HG03060 (cell line): Measurements from ENCODE around the gene DLG2.

Experiments used
- ATAC-seq: cut with Tn5 transposase; IDR thresholded peaks from one replicate; pipeline ENCODE4 v1.9.1; 2021; ENCODE audit warnings: low read depth, moderate number of reproducible peaks; ENCODE audit not compliant: unreplicated experiment

Gene DLG2

DNA sequence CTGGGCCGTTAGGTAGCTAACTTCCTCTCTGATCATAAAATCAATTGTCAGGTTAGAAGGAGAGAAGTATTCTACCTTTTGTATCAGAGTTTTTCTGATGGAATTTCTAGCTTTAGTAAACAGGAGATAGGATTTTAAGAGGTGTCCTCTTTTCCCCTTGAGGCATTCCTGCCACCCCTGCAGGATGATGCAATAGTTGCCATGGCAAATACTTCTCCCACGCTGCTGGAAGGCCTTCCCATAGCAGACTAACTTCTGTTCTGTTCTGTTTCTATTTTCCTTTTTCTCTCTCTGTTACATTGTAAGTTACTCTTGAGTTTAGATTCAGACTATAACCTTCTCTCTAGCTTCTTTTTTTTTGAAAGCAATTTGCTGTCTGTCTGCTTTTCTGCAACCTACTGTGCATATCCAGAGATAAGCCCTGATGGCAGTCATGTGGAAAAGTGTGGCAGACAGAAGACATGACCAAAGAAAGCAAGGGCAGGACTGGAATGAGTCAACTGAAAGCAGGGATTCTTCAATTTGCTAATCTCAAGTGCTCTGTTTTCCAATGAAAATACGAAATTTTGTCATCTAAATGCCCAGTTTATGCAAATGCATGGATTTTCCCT, 679.1 kb downstream of the DLG2 start:
- no peak for ATAC-seq

DNA sequence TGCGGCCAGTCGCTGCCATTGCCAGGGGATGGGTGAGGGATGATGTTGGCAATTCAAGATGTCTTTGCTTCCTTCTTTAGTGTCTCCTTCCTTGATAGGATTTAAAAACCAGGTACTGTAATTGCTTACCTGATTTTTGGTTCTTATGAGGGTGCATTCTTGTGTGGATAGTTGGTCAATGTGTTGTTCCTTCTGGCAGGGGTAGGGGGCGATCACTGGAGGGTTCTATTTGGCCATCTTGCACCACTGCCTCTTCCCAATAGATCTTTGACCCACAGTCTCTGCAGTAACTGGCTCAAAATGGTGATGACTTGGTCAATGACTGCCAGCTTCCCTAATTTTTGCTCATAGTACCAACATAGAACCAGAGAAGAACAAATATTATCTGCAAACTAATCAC, 680.1 kb downstream of the DLG2 start:
- no peak for ATAC-seq

DNA sequence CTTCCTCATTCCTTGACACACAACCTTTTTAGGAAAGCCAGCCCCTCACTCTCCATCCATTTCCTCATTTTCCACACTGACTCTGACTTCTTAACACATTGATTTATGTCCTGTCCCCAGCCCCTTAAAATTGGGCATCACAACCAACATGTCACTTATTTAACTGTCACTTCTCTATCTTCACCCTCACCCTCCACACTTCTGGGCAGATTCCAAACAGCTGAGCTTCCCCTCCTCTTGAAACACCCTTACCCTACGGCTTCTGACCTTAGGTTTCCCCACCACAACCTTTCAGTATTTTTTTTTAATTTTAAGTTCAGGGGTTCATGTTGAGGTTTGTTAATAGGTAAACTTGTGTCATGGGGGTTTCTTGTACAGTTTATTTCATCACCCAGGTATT, 696.3 kb downstream of the DLG2 start:
- ATAC-seq, result no peak

- no peak for ATAC-seq
Measured at GRCh38 chr11:84929738-84930137, 697.4 kb downstream of the DLG2 start.

DNA sequence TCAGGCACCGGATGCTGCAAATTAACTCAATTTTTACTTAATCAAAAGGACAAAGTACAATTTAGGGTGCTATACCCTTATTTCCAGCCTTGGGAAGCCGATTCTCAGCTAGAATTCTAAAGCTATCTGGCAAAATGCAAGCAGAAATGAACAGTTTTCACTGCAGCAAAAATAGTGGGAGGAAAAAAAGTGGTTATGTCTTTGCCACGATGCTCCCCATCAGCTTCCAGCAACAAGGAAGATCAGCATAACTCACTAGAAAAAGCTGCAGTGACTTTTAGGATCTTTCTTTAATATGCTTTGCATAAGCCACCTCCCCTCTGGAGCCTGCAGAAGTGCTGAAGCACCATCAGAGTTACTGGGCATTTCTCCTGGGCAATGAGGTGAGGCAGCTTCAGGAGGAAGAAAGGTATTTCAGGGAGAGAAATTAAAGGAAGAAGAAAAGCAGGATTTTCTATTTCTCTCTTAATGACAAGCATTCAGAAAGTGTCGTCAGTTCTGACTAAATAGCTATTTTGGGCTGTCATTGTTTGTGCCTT, 702.9 kb downstream of the DLG2 start:
- ATAC-seq, result no peak

- ATAC-seq, result no peak
Measured at GRCh38 chr11:84923489-84923888, 703.7 kb downstream of the DLG2 start.

DNA sequence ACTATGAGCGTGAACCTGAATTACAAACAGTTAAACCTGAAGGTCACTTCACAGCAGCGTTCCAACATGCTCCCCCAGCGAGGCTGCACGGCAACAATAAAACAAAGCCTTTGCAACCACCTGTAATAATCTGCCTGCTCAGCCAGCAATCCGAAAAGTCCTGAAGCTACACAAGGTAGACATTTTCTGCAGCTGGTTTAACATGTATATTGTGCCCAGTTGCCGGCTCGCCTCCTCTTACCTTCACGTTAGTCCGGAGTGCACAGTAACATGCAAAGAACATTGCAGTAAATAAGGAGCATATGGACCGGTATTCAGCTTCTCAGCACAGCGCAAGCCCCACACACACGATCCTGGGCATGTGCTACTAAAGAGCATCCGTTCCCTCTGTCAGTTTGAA, 704.3 kb downstream of the DLG2 start:
- ATAC-seq, result no peak

DNA sequence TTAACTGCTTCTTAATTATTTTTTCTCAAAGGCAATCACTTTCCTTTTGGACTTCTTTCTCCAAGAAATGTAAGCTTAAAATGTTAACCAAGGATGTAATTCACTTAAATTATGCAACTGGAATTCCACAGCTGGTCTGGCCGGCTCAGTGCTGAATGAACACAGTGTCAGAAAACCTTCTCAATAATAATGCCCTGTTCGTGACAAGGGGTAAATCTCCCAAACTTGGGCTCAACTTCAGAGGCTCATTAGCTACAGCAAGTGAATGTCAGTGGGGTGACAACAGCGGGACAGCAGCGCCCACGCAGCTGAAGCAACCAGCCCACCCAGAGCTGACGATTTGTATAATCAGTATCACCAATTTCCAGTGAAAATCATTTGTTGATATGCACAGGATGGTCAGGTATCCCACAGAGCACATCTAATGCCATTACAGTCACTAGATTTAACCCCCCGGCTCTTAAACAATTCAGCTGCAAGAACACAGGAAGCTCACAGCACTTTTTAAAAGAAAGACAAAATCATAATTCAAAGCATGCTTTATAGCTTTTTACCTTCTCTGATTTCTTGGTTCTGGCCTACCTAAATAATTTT, 704.8 kb downstream of the DLG2 start:
- ATAC-seq, result no peak

GRCh38 chr11:84914511-84914910, 712.6 kb downstream of the DLG2 start:
- ATAC-seq, result no peak

GRCh38 chr11:84909740-84910139, 717.4 kb downstream of the DLG2 start:
- no peak for ATAC-seq

- no peak for ATAC-seq
Measured at GRCh38 chr11:84906995-84907394, 720.1 kb downstream of the DLG2 start.

DNA sequence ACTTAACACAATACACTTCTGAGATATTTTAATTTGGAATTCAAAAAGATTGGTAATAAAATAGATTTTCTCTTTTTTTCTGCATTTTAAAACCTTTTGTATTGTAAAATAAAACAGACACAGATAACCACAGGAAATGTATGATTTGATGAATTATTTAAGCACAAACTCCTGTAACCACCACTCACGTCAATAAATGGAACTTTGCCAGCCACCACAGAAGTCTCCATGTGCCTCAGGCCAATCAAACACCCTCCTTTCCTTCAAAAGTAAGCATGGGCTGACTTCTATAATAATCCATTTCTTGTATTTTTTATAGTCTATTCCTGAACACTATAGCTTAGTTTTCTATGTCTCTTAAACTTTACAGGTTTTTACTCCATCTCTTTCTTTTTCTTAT, 721.7 kb downstream of the DLG2 start:
- ATAC-seq, result no peak

- ATAC-seq, result no peak
Measured at GRCh38 chr11:84902445-84902844, 724.7 kb downstream of the DLG2 start.

- no peak for ATAC-seq
Measured at GRCh38 chr11:84901991-84902390, 725.2 kb downstream of the DLG2 start.

DNA sequence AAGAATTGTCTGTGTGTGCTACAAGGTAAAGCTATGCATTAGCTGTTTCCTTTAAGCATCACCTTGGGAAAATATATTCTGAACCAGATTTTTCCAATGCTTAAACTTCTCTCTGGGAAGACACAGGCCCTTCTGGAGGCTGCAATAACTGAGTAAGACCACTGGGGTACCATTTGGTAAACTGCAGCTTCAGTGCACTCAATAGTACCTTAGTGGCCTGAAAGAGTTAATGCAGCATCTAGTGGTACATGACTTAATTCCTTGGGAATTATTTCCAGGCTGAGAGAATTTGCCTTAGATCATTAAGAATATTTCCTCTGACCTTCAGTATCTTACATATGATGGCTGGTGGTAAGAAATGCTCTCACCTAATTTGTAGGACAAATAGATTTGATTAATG, 727.4 kb downstream of the DLG2 start:
- no peak for ATAC-seq

DNA sequence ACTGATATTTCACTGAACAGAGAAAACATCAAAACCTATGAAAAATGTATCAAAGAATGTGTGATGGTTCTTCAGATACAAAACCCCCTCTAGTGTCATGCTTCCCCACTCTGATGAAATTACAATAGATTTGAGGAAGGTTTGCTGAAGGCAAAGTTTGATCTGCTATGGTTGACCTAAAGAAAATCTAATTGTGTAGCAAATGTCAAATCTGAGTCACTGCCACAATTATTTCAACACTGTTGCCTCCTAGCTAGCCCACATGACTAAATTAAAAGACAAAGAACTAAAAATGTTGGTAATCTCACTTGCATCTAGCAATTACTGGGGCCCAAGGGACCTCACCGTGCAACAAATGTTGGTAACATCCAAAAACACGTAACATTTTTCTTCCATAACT, 728.0 kb downstream of the DLG2 start:
- ATAC-seq, result no peak

- no peak for ATAC-seq
Measured at GRCh38 chr11:84894666-84895065, 732.5 kb downstream of the DLG2 start.

DNA sequence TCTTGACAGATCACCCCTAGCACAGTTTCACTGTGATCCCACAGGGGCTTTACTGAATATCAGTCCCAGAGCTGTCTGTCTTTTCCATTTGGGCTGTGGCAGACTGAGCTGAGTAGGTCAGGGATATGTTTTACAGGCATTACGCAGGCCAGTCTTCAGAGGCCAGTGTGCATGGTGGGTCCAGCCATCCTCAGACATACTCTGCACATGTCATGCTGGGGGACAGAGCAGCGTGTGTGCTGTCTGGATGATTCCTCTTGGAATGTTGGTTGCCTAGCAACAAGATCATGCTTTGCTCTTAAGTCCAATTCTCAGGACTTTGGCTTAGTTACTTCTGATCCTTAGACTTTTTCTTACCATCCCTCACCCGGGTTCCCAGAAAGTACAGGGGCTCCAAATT, 736.5 kb downstream of the DLG2 start:
- ATAC-seq, result no peak

DNA sequence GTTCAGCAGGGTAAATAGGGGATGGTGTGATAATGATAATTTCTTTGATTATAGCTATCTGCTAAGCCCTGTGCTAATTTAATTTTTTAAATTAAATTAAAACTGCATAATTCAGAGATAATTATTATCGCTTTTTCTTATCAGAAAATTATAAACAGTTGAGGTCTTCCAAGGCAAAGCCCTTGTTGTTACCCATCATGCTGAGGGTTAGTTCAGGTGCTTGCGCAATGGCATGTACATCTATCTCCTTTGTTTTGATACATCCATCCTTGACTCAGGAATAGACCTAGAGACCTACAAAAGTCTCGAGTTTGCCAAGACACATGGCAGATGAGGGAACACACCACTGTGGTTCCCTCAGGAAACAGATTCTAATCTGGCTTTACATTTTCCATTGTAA, 737.6 kb downstream of the DLG2 start:
- ATAC-seq, result no peak

GRCh38 chr11:84887055-84887629, 740.0 kb downstream of the DLG2 start:
- no peak for ATAC-seq

DNA sequence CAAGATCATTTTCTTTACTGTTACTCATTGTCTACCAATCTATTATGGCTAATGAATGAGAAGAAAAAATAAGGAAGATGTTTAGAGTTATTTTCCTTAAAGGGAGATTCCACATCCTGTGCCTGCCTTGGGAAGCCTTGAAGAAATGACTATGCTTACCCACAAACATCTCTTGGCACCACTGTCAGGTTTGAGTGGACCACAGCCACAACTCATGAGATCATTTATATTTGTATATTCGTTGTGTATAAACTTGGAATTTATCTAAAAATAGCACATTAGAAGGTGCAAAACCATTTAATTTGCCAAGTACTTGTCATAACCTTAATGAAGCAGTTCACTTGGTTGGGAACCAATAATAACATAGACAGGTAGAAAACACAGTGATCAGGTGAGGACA, 740.8 kb downstream of the DLG2 start:
- no peak for ATAC-seq

DNA sequence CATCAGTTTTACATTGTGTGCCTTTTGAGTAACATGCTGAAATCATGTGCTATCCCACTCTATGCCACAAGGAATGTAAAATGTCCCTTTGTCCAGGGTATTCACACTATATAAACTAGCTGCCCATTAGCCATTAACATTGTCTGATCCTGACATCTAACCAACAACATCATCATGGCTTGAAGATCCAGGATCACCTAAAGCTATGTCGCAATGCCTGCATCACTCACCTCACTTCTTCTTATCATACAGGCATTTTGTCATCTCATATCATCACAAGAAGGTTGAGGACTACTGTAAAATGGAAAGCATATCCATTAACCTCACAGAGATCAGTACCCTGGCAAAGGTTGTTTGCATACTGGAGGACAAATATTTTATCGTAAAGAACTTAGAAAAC, 742.3 kb downstream of the DLG2 start:
- ATAC-seq, result no peak
